WERI-Rb-1 (cell line): ENCODE data around the gene INSM1.

Source experiments
- DNase-seq: peaks from one replicate; pipeline ENCODE4 v3.0.0-alpha.2; 2020
- H3K27ac ChIP-seq: fragments of 250-450 bp; sonication (Bioruptor Pico); 2 replicates; pipeline ENCODE4 v1.5.1; 2020; ENCODE audit warnings: mild to moderate bottlenecking, moderate library complexity
- H3K27me3 ChIP-seq: fragments of 250-450 bp; sonication (Bioruptor Pico); 2 replicates; pipeline ENCODE4 v1.5.1; 2021; ENCODE audit warnings: mild to moderate bottlenecking, low read depth, moderate library complexity; ENCODE audit not compliant: insufficient read depth, severe bottlenecking
- H3K36me3 ChIP-seq: fragments of 250-450 bp; sonication (Bioruptor Pico); 2 replicates; pipeline ENCODE4 v1.5.1; 2020; ENCODE audit warnings: mild to moderate bottlenecking, moderate library complexity
- H3K4me3 ChIP-seq: 2 replicates; pipeline ENCODE4 v1.5.1; 2011; ENCODE audit warnings: low read depth, mild to moderate bottlenecking, control low read depth, low read length
- H3K9me3 ChIP-seq: fragments of 250-450 bp; sonication (Bioruptor Pico); 2 replicates; pipeline ENCODE4 v1.5.1; 2021; ENCODE audit warnings: mild to moderate bottlenecking, moderate library complexity; ENCODE audit not compliant: severe bottlenecking
- TF ChIP-seq, protein P1 (sequence below): IDR thresholded peaks from 2 replicates; pipeline ENCODE4 v1.5.1; 2011; ENCODE audit warnings: low read depth, mild to moderate bottlenecking, control low read depth, inconsistent platforms, low read length

The INSM1 gene

DNA sequence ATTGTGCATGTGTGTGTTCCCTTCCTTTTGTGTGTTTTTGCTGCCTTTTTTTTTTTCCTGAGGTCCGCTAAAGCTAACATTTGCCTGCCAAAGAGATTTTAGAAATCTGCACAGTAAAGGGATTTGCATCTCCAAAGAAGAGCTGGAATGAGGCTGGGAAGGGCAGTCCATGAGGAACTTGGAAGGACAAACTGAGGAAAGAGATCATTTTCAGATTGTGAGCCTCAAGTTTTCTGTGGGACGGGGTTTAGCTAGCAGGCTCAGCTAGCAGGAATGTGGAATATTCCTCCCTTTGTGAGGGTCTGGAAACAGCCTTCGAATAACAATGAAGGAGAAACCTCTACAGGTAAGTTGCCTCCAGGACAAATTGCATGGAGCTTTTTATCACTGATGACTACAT is 3.8 kb downstream of the INSM1 start:
- no peak for DNase-seq
- peak overlapping the region; percentile 90 for H3K4me3 ChIP-seq
- no peaks in the 10 kb centered on the region for H3K27me3 ChIP-seq
- peaks cover 39% of the 10 kb centered on the region for H3K36me3 ChIP-seq
- no peaks in the 10 kb centered on the region for H3K9me3 ChIP-seq
- H3K27ac ChIP-seq = no peak overlapping the region
- TF ChIP-seq, protein P1, sequence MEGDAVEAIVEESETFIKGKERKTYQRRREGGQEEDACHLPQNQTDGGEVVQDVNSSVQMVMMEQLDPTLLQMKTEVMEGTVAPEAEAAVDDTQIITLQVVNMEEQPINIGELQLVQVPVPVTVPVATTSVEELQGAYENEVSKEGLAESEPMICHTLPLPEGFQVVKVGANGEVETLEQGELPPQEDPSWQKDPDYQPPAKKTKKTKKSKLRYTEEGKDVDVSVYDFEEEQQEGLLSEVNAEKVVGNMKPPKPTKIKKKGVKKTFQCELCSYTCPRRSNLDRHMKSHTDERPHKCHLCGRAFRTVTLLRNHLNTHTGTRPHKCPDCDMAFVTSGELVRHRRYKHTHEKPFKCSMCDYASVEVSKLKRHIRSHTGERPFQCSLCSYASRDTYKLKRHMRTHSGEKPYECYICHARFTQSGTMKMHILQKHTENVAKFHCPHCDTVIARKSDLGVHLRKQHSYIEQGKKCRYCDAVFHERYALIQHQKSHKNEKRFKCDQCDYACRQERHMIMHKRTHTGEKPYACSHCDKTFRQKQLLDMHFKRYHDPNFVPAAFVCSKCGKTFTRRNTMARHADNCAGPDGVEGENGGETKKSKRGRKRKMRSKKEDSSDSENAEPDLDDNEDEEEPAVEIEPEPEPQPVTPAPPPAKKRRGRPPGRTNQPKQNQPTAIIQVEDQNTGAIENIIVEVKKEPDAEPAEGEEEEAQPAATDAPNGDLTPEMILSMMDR = no peak

- no peak overlapping the region for H3K27ac ChIP-seq
- no peak for DNase-seq
- TF ChIP-seq, protein P1 = no peak
- H3K36me3 ChIP-seq = peaks cover 35% of the 10 kb centered on the region
- H3K9me3 ChIP-seq = no peaks in the 10 kb centered on the region
- H3K4me3 ChIP-seq = no peak overlapping the region
- no peaks in the 10 kb centered on the region for H3K27me3 ChIP-seq
Observed at GRCh38 chr20:20373091-20373571, 5.2 kb downstream of the INSM1 start.

DNA sequence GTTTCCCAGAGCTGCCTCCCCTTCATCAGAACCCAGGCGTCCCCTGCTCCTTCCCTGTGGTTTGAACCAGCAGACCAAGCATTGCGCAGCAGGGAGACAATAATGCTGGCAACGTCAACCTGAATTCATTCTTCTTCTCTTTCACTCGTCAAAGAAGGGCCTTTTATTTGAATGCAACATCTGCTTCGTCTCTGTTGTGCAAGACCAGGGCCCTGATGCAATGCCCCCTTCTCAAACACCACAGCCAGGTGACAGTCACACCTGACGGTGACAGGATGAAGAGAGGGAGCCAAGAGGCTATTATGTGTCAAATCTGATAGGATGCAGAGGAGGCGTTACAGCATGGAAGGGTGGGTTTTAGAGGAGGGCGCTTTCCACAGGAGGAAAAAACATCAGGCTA is 8.0 kb downstream of the INSM1 start:
- H3K36me3 ChIP-seq = peaks cover 19% of the 10 kb centered on the region
- H3K4me3 ChIP-seq = no peak overlapping the region
- no peak overlapping the region for H3K27ac ChIP-seq
- TF ChIP-seq, protein P1 = no peak
- no peaks in the 10 kb centered on the region for H3K27me3 ChIP-seq
- peaks cover 4% of the 10 kb centered on the region for H3K9me3 ChIP-seq
- DNase-seq = no peak

GRCh38 chr20:20386192-20386591 is 18.3 kb downstream of the INSM1 start:
- H3K9me3 ChIP-seq = peaks cover 2% of the 10 kb centered on the region

DNA sequence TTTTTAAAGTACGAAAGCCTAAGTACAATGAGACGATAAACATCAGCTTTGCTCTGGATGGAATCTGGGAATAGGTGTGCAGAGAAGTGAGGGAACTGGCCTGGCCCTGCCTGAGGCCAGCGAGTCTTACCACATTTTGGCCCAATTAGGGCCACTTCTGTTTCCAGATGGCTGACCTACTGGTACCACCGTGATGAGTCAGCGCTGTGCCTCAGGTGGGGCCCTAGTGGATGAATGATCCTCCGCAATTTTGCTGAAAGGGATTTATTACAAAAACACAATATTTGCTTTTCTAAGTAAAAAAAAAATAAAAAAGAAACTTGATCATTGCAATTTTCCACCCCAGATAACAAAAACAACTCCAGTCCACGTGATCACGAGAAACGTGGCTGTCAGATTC is 22.5 kb downstream of the INSM1 start:
- no peak for DNase-seq
- H3K4me3 ChIP-seq = no peak overlapping the region
- no peaks in the 10 kb centered on the region for H3K27me3 ChIP-seq
- H3K27ac ChIP-seq = no peak overlapping the region
- no peaks in the 10 kb centered on the region for H3K36me3 ChIP-seq
- TF ChIP-seq, protein P1 = no peak
- no peaks in the 10 kb centered on the region for H3K9me3 ChIP-seq

More at GRCh38 chr20:20386192-20386591, 18.3 kb downstream of the INSM1 start:
- Histone ChIP-seq H3K4me3 (no peak overlapping the region), H3K27ac (no peak overlapping the region), H3K27me3 (no peaks in the 10 kb centered on the region), H3K36me3 (no peaks in the 10 kb centered on the region)
- TF ChIP-seq, protein P1 = no peak
- DNase-seq = no peak

GRCh38 chr20:20391115-20391514 is 23.2 kb downstream of the INSM1 start:
- Histone ChIP-seq H3K27ac (no peak overlapping the region), H3K27me3 (no peaks in the 10 kb centered on the region), H3K9me3 (no peaks in the 10 kb centered on the region), H3K4me3 (no peak overlapping the region), H3K36me3 (no peaks in the 10 kb centered on the region)
- TF ChIP-seq, protein P1 = no peak
- DNase-seq = no peak
